SK-N-SH treated with all-trans-retinoic acid at 6 μM for 48 hours (cell line): ENCODE results near the gene PIR.

ENCODE experiments used
- ARNTL ChIP-seq: fragments of 450-650 bp; formaldehyde crosslinking; IDR thresholded peaks from 2 replicates; pipeline ENCODE4 v1.5.0; 2020; ENCODE audit warnings: low read depth, mild to moderate bottlenecking, moderate library complexity, borderline replicate concordance
- PATZ1 ChIP-seq: fragments of 250-450 bp; sonication (Bioruptor Pico); IDR thresholded peaks from 2 replicates; pipeline ENCODE4 v1.8.0; 2020; ENCODE audit warnings: mild to moderate bottlenecking, moderate library complexity, borderline replicate concordance
- TCF4 ChIP-seq: fragments of 250-450 bp; sonication (Bioruptor Pico); IDR thresholded peaks from 2 replicates; pipeline ENCODE4 v1.8.0; 2021; ENCODE audit warnings: mild to moderate bottlenecking, moderate library complexity, borderline replicate concordance
- ZC3H10 ChIP-seq: fragments of 250-450 bp; sonication (Bioruptor Pico); IDR thresholded peaks from 2 replicates; pipeline ENCODE4 v1.5.1; 2021; ENCODE audit warnings: mild to moderate bottlenecking, moderate library complexity
- ZNF565 ChIP-seq: fragments of 450-650 bp; formaldehyde crosslinking; conservative IDR thresholded peaks from 2 replicates; pipeline ENCODE4 v1.5.0; 2020; ENCODE audit warnings: low read depth, mild to moderate bottlenecking, moderate library complexity
- TF ChIP-seq, protein P1 (sequence below): fragments of 250-450 bp; sonication (Bioruptor Pico); IDR thresholded peaks from 2 replicates; pipeline ENCODE4 v1.5.1; 2020; ENCODE audit warnings: low read depth, mild to moderate bottlenecking, moderate library complexity

DNA sequence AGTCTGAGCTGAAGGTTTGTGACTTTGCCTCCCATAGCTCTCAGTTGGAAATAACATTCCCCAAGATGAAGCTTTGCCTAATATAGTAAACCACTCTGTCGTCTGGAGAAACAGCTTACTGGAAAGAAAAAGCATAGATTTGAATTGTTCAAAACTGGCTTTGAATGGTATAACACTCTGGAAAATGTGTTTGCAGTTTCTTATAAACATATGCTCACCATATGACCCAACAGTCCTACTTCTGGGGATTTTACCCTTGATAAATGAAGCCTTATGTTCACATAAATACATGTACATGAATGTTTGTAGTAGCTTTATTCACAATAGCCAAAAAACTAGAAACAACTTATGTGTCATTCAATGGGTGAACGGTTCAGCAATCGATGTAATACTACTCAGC lies 119.2 kb downstream of the PIR start:
- TF ChIP-seq PATZ1 (CRISPR knock-in tag) (no peak), ZC3H10 (no peak), ZNF565 (CRISPR knock-in tag) (no peak), ARNTL (CRISPR knock-in tag) (no peak), TCF4 (CRISPR knock-in tag) (no peak)
- TF ChIP-seq, protein P1, sequence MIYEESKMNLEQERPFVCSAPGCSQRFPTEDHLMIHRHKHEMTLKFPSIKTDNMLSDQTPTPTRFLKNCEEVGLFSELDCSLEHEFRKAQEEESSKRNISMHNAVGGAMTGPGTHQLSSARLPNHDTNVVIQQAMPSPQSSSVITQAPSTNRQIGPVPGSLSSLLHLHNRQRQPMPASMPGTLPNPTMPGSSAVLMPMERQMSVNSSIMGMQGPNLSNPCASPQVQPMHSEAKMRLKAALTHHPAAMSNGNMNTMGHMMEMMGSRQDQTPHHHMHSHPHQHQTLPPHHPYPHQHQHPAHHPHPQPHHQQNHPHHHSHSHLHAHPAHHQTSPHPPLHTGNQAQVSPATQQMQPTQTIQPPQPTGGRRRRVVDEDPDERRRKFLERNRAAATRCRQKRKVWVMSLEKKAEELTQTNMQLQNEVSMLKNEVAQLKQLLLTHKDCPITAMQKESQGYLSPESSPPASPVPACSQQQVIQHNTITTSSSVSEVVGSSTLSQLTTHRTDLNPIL, result no peak
